Immature natural killer cell (primary cell): Measurements from ENCODE around the gene GAL3ST3. TPM values are rescaled to one million over a fixed set of nuclear protein-coding genes. Genes with fewer than 3 reads are reported as not detected.

Source experiments
- DNase-seq, 3 donors: peaks; one replicate each; pipeline ENCODE4 v3.0.0; 2022; ENCODE audit warnings: mixed read lengths in 1 of 3
- H3K27ac Mint-ChIP-seq, 6 donors: one replicate each; pipeline ENCODE4 v1.8.0; 2020; ENCODE audit warnings: mixed read lengths in 6 of 6, mild to moderate bottlenecking in 5 of 6, inconsistent platforms in 4 of 6, moderate library complexity in 3 of 6
- H3K27me3 Mint-ChIP-seq, 3 donors: one replicate each; pipeline ENCODE4 v1.8.0; 2020 to 2021; ENCODE audit warnings: low read depth in 3 of 3, mild to moderate bottlenecking in 3 of 3, mixed read lengths in 3 of 3, moderate library complexity in 3 of 3, inconsistent platforms in 1 of 3
- H3K36me3 Mint-ChIP-seq, 3 donors: one replicate each; pipeline ENCODE4 v1.8.0; 2020; ENCODE audit warnings: mixed read lengths in 3 of 3, inconsistent platforms in 2 of 3, mild to moderate bottlenecking in 2 of 3
- H3K4me1 Mint-ChIP-seq, 2 donors: one replicate each; pipeline ENCODE4 v1.8.0; 2020; ENCODE audit warnings: inconsistent platforms in 2 of 2, mild to moderate bottlenecking in 2 of 2, mixed read lengths in 2 of 2, moderate library complexity in 1 of 2
- H3K4me3 Mint-ChIP-seq, 5 donors: one replicate each; pipeline ENCODE4 v1.8.0; 2020; ENCODE audit warnings: mild to moderate bottlenecking in 5 of 5, mixed read lengths in 5 of 5, inconsistent platforms in 3 of 5, moderate library complexity in 3 of 5
- H3K9me3 Mint-ChIP-seq, 6 donors: one replicate each; pipeline ENCODE4 v1.8.0; 2020; ENCODE audit warnings: mild to moderate bottlenecking in 6 of 6, mixed read lengths in 6 of 6, inconsistent platforms in 4 of 6, moderate library complexity in 3 of 6
- polyA plus RNA-seq, 3 donors: library from polyadenylated mRNA; unstranded; fragments of 300-500 nt; fragmentation: Illumina TruSeq; gene quantifications; one replicate each; pipeline ENCODE4 v1.2.3, GENCODE V29; 2021

Gene GAL3ST3
- polyA plus RNA-seq, 3 donors from 2014 or later = not detected

GRCh38 chr11:66064571-66064970 lies 15.6 kb upstream of the GAL3ST3 start:
- no peaks in the 10 kb centered on the region for H3K9me3 Mint-ChIP-seq
- peaks cover 4 to 11% (median 4%) of the 10 kb centered on the region in 3 donors for H3K27me3 Mint-ChIP-seq
- H3K27ac Mint-ChIP-seq = peak overlapping the region in 2 of 6 donors; percentile 20 to 28
- no peak for DNase-seq
- peaks cover 42 to 66% (median 53%) of the 10 kb centered on the region in 3 donors for H3K36me3 Mint-ChIP-seq
- H3K4me3 Mint-ChIP-seq = no peak overlapping the region
- H3K4me1 Mint-ChIP-seq = peaks cover 21 to 47% of the 10 kb centered on the region in 2 donors

GRCh38 chr11:66063900-66064299 lies 14.9 kb upstream of the GAL3ST3 start:
- Mint-ChIP-seq H3K4me1 (peaks cover 14 to 40% of the 10 kb centered on the region in 2 donors), H3K9me3 (no peaks in the 10 kb centered on the region), H3K27ac (peak overlapping the region in 2 of 6 donors; percentile 3 to 43), H3K36me3 (peaks cover 45 to 69% (median 55%) of the 10 kb centered on the region in 3 donors), H3K4me3 (no peak overlapping the region), H3K27me3 (peaks cover 0 to 6% (median 5%) of the 10 kb centered on the region in 3 donors)
- DNase-seq = no peak

DNA sequence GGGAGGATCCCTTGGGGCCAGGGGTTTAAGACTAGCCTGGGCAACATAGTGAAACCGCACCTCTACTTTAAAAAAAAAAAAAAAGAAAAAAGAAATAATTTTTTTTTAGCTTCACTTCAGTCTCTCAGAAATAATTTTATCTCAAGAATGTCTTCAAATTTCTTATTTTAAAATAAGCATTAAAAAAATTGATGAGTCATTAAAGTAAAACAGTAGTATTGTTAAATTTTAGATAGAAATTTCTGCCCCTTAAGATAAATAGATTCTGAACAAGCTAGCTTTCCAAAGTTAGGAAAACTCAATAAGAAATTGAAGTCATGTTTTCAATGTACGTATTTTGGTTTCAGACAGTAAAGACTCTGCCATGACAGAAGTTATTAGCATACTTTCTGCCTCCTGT lies 13.4 kb upstream of the GAL3ST3 start:
- H3K36me3 Mint-ChIP-seq = peaks cover 47 to 78% (median 58%) of the 10 kb centered on the region in 3 donors
- peaks cover 2 to 28% of the 10 kb centered on the region in 2 donors for H3K4me1 Mint-ChIP-seq
- H3K27ac Mint-ChIP-seq = peak overlapping the region in 1 of 6 donors; percentile 9

GRCh38 chr11:66061268-66061667 lies 12.3 kb upstream of the GAL3ST3 start:
- no peak overlapping the region for H3K4me3 Mint-ChIP-seq
- peaks cover 0 to 22% of the 10 kb centered on the region in 2 donors for H3K4me1 Mint-ChIP-seq
- H3K9me3 Mint-ChIP-seq = no peaks in the 10 kb centered on the region
- DNase-seq = no peak
- peak overlapping the region in 3 of 6 donors; percentile 2 to 63 (median 2) for H3K27ac Mint-ChIP-seq
- peaks cover 45 to 74% (median 51%) of the 10 kb centered on the region in 3 donors for H3K36me3 Mint-ChIP-seq
- H3K27me3 Mint-ChIP-seq = peaks cover 0 to 5% (median 0%) of the 10 kb centered on the region in 3 donors

More for the DNA sequence above, 13.4 kb upstream of the GAL3ST3 start:
- peaks cover 0 to 5% (median 0%) of the 10 kb centered on the region in 3 donors for H3K27me3 Mint-ChIP-seq
- DNase-seq = no peak
- no peak overlapping the region for H3K4me3 Mint-ChIP-seq
- H3K9me3 Mint-ChIP-seq = no peaks in the 10 kb centered on the region

GRCh38 chr11:66059966-66060680 lies 11.2 kb upstream of the GAL3ST3 start:
- H3K27ac Mint-ChIP-seq = peak overlapping the region in 1 of 6 donors; percentile 19
- H3K4me3 Mint-ChIP-seq = no peak overlapping the region
- no peaks in the 10 kb centered on the region for H3K9me3 Mint-ChIP-seq
- H3K4me1 Mint-ChIP-seq = peaks cover 0 to 23% of the 10 kb centered on the region in 2 donors
- peaks cover 41 to 74% (median 48%) of the 10 kb centered on the region in 3 donors for H3K36me3 Mint-ChIP-seq
- DNase-seq = no peak
- H3K27me3 Mint-ChIP-seq = peaks cover 0 to 5% (median 0%) of the 10 kb centered on the region in 3 donors

GRCh38 chr11:66056501-66056900 lies 7.5 kb upstream of the GAL3ST3 start:
- H3K36me3 Mint-ChIP-seq = peaks cover 27 to 59% (median 28%) of the 10 kb centered on the region in 3 donors
- H3K4me3 Mint-ChIP-seq = no peak overlapping the region
- H3K9me3 Mint-ChIP-seq = no peaks in the 10 kb centered on the region
- H3K27me3 Mint-ChIP-seq = peaks cover 0 to 7% (median 6%) of the 10 kb centered on the region in 3 donors
- peaks cover 19 to 35% of the 10 kb centered on the region in 2 donors for H3K4me1 Mint-ChIP-seq
- no peak overlapping the region for H3K27ac Mint-ChIP-seq
- no peak for DNase-seq

GRCh38 chr11:66055021-66055420 lies 6.1 kb upstream of the GAL3ST3 start:
- DNase-seq = no peak
- Mint-ChIP-seq H3K4me1 (peaks cover 27 to 39% of the 10 kb centered on the region in 2 donors), H3K4me3 (no peak overlapping the region), H3K27ac (peak overlapping the region in 1 of 6 donors; percentile 13), H3K9me3 (no peaks in the 10 kb centered on the region), H3K36me3 (peaks cover 17 to 46% (median 19%) of the 10 kb centered on the region in 3 donors), H3K27me3 (peaks cover 0 to 9% (median 6%) of the 10 kb centered on the region in 3 donors)

GRCh38 chr11:66052664-66052982 lies 3.7 kb upstream of the GAL3ST3 start:
- DNase-seq = no peak
- no peaks in the 10 kb centered on the region for H3K9me3 Mint-ChIP-seq
- peaks cover 29 to 37% of the 10 kb centered on the region in 2 donors for H3K4me1 Mint-ChIP-seq
- peaks cover 0 to 13% (median 12%) of the 10 kb centered on the region in 3 donors for H3K27me3 Mint-ChIP-seq
- H3K4me3 Mint-ChIP-seq = peak overlapping the region; percentile 99 to 100 (median 99)
- peaks cover 12 to 31% (median 13%) of the 10 kb centered on the region in 3 donors for H3K36me3 Mint-ChIP-seq
- peak overlapping the region; percentile 94 to 99 (median 98) for H3K27ac Mint-ChIP-seq

DNA sequence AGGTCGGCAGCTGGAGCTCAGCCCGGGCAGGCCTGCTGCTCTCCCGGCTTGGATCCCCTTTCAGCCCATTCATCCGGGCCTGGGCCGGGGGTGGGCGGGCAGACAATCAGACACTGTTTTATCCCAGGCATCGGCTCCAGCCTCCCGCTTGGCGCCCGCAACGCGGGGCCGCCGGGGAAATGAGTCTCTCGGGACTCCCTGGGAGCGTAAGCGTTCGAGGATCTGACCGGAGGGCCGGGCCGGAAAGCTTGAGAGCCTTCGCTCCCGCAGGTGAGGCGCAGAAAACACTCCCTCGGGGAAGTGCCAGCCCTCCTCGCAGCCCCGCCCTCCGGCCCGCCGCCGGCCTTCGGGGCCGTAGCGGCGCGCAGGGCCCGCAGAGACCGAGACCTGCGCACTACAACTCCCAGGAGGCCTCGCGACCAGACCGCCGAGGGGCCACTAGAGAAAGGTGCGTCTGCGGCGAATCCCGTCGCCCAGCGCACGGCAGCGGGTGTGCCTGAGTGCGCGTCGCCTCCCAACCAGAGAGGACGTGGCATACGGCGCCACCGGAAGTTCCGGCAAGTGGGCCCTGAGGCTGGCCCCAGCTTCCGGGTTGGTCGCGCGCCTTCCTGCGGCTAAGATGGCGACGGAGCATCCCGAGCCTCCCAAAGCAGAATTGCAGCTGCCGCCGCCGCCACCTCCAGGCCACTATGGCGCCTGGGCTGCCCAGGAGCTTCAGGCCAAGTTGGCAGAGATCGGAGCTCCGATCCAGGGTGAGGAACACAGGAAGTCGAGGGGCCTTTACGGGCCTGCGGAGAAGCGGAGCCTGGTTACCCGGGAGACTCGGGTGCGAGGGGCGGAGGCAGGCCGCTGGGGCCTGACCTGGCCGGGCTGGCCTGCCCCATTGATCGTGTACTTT lies 3.1 kb upstream of the GAL3ST3 start, which contains the start of gene SF3B2:
Gene SF3B2 (plus strand): TSS at position 599 of the 898 bp plus-strand sequence. CDS start 21 bp downstream, at position 620.
- H3K27me3 Mint-ChIP-seq = peaks cover 0 to 13% (median 12%) of the 10 kb centered on the region in 3 donors
- peak within 1 kb of the TSS; percentile 99 to 100 (median 99) for H3K4me3 Mint-ChIP-seq
- H3K36me3 Mint-ChIP-seq = peaks cover 8 to 26% (median 12%) of the 10 kb centered on the region in 3 donors
- DNase-seq = peak; percentile 95 to 96 (median 96)
- H3K4me1 Mint-ChIP-seq = peaks cover 29 to 37% of the 10 kb centered on the region in 2 donors
- no peaks in the 10 kb centered on the region for H3K9me3 Mint-ChIP-seq
- H3K27ac Mint-ChIP-seq = peak within 1 kb of the TSS; percentile 94 to 99 (median 98)

- Mint-ChIP-seq H3K27ac (peak overlapping the region; percentile 90 to 97 (median 96)), H3K4me3 (peak overlapping the region; percentile 88 to 100 (median 99)), H3K36me3 (peaks cover 8 to 24% (median 12%) of the 10 kb centered on the region in 3 donors), H3K27me3 (peaks cover 0 to 13% (median 12%) of the 10 kb centered on the region in 3 donors), H3K9me3 (no peaks in the 10 kb centered on the region), H3K4me1 (peaks cover 29 to 37% of the 10 kb centered on the region in 2 donors)
- DNase-seq = no peak
Measured at GRCh38 chr11:66051371-66051765, 2.4 kb upstream of the GAL3ST3 start.

- Mint-ChIP-seq H3K4me1 (peaks cover 29 to 40% of the 10 kb centered on the region in 2 donors), H3K9me3 (no peaks in the 10 kb centered on the region), H3K27ac (peak overlapping the region in 4 of 6 donors; percentile 72 to 97 (median 96)), H3K4me3 (peak overlapping the region; percentile 88 to 100 (median 99)), H3K27me3 (peaks cover 0 to 14% (median 13%) of the 10 kb centered on the region in 3 donors), H3K36me3 (peaks cover 8 to 20% (median 12%) of the 10 kb centered on the region in 3 donors)
- DNase-seq = no peak
Measured at GRCh38 chr11:66050581-66051231, 1.7 kb upstream of the GAL3ST3 start.

DNA sequence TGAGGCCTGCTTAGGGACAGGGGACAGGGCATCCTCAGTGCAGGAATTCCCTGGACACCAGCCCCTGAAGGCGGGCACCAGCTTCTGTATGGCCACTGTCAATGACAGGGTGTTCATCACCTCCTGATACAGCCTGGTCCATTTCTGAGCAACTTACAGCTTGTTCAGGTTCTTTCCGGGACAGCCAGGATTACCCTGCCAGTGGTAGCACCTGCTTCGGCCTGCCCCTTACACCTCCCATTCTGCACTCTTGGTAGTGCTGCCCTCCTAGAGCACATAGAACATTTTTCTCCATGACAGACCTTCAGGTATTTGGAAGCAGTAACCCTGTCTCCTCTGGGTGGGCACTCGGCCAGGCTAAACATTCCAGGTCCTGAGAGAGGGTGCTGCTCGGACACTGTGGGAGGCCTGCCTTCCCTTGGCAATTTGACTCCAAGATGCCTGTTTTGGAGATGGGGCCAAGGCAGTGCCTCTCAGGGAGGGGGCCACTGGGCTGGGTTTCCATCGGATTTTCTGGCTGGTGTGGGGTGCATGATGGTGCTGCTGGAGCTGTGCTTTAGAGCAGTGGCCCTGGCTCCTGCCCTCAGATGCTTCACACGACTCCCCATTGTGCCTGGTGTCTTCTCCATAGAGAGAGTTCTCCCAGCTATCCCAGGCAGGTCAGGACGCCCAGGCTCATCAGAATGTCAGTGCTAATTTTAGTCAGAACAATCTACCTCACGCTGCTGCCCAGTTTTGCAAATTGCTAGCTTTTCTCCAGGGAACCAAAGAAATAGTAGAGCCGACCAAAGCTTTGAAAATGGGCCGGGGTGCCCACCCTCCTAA lies 1.2 kb downstream of the GAL3ST3 start:
- peaks cover 0 to 14% (median 14%) of the 10 kb centered on the region in 3 donors for H3K27me3 Mint-ChIP-seq
- peaks cover 27 to 35% of the 10 kb centered on the region in 2 donors for H3K4me1 Mint-ChIP-seq
- no peak overlapping the region for H3K27ac Mint-ChIP-seq
- no peak overlapping the region for H3K4me3 Mint-ChIP-seq
- no peak for DNase-seq
- H3K9me3 Mint-ChIP-seq = no peaks in the 10 kb centered on the region
- peaks cover 0 to 5% (median 3%) of the 10 kb centered on the region in 3 donors for H3K36me3 Mint-ChIP-seq
